HepG2 (cell line): Measurements from ENCODE around the gene MTFP1. TPM values are rescaled to one million over a fixed set of nuclear protein-coding genes. Genes with fewer than 3 reads are reported as not detected.

ENCODE experiments used
- ARID5B ChIP-seq: IDR thresholded peaks from 2 replicates; pipeline ENCODE4 v1.4.0; 2020; ENCODE audit warnings: mild to moderate bottlenecking, missing genetic modification reagents
- FOSL2 ChIP-seq: sonication (generic); formaldehyde crosslinking; IDR thresholded peaks from 2 replicates; pipeline ENCODE4 v1.4.0; 2020; ENCODE audit warnings: missing genetic modification reagents
- GATAD2A ChIP-seq: IDR thresholded peaks from 2 replicates; pipeline ENCODE4 v1.6.1; 2016
- HNF4A ChIP-seq: sonication (generic); formaldehyde crosslinking; IDR thresholded peaks from 2 replicates; pipeline ENCODE4 v1.4.0; 2020; ENCODE audit warnings: missing genetic modification reagents
- MAZ ChIP-seq, 2 experiments: sonication (generic) in 1 of 2; formaldehyde crosslinking in 1 of 2; IDR thresholded peaks; 2 replicates each; pipeline versions ENCODE4 v1.5.0 to v1.6.1; 2012 to 2020; ENCODE audit warnings: low read depth in 2 of 2, mild to moderate bottlenecking in 2 of 2, borderline replicate concordance in 1 of 2, improper control_type of control experiment in 1 of 2, low read length in 1 of 2, missing genetic modification reagents in 1 of 2, moderate library complexity in 1 of 2
- ZBED4 ChIP-seq: sonication (generic); formaldehyde crosslinking; IDR thresholded peaks from 2 replicates; pipeline ENCODE4 v1.4.0; 2020; ENCODE audit warnings: missing genetic modification reagents, borderline replicate concordance
- ZBTB39 ChIP-seq: sonication (generic); formaldehyde crosslinking; IDR thresholded peaks from 2 replicates; pipeline ENCODE4 v1.5.0; 2020; ENCODE audit warnings: missing genetic modification reagents
- ZNF646 ChIP-seq: sonication (generic); formaldehyde crosslinking; IDR thresholded peaks from 2 replicates; pipeline ENCODE4 v1.9.0; 2021; ENCODE audit warnings: mild to moderate bottlenecking, missing genetic modification reagents
- polyA plus RNA-seq, 8 experiments: library from polyadenylated mRNA; depleted of rRNA in 3 of 8; stranded (reverse) in 7 of 8; unstranded in 1 of 8; fragments of >200 nt; fragmentation: Illumina TruSeq in 4 of 8; extraction: Trizol in 4 of 8; gene quantifications; 2 replicates each; pipeline versions ENCODE4 v1.2.1 to v1.2.3, GENCODE V29; 2011 to 2016; ENCODE audit warnings: low read depth in 4 of 8, missing spikeins in 1 of 8, mixed read lengths in 1 of 8; ENCODE audit not compliant: insufficient read depth in 1 of 8
- total RNA-seq, 5 experiments: library from RNA; depleted of rRNA; stranded (reverse); fragments of >200 nt; fragmentation: Illumina TruSeq; extraction: Trizol; gene quantifications; 2 replicates each; pipeline ENCODE4 v1.2.3, GENCODE V29; 2016; ENCODE audit warnings: low read depth in 1 of 5

The MTFP1 gene
- total and polyA plus RNA-seq, 2 of the 13 experiments (the other 11 are each of a cell fraction or from before 2014, with no cell fraction given): 29.5 to 45.6 TPM

- peak; percentile 62 for TF ChIP-seq ARID5B
- peak; percentile 32; the same call in 1 of the 2 replicates for TF ChIP-seq ZBED4 (CRISPR knock-in tag)
- peak; percentile 75; the same call in 1 of the 2 replicates for TF ChIP-seq ZBTB39 (CRISPR knock-in tag)
- no peak for TF ChIP-seq ZNF646
- TF ChIP-seq GATAD2A (CRISPR knock-in tag): peak; percentile 50; the same call in 1 of the 2 replicates
- TF ChIP-seq MAZ (IDR thresholded peaks at IDR 0.05; ENCODE audit: borderline replicate concordance, low read depth, low read length): no peak
- TF ChIP-seq MAZ (CRISPR knock-in tag; IDR thresholded peaks at IDR 0.05; ENCODE audit: low read depth): no peak
- TF ChIP-seq FOSL2: peak; percentile 94
- TF ChIP-seq HNF4A (CRISPR knock-in tag): peak; percentile 68; the same call in 1 of the 2 replicates
- TF ChIP-seq, all 625 proteins: peak for 20
Observed at GRCh38 chr22:30416403-30416802, 9.2 kb upstream of the MTFP1 start (continued).
